Mucosa of descending colon (tissue), 3 donors: ENCODE results near the gene RPL7A. TPM values are rescaled to one million over a fixed set of nuclear protein-coding genes. Genes with fewer than 3 reads are reported as not detected.
"Not testable (repeated sequence)": the region's sequence is repeated elsewhere in the genome, so short reads cannot be mapped to it uniquely, and the experiment has no call there.

ENCODE experiments used
- ATAC-seq: fragments of 200-7000 bp; cut with Tn5 transposase; one replicate; pipeline ENCODE4 v1.9.1; 2020; ENCODE audit warnings: mild to moderate bottlenecking, moderate library complexity
- DNase-seq, 3 donors: peaks; one replicate each; pipeline ENCODE4 v3.0.0-alpha.2; 2020
- H3K36me3 ChIP-seq: fragments of 200-600 bp; one replicate; pipeline ENCODE4 v1.8.0; 2021; ENCODE audit warnings: low read depth, mild to moderate bottlenecking
- H3K4me1 ChIP-seq: fragments of 200-600 bp; one replicate; pipeline ENCODE4 v1.8.0; 2021; ENCODE audit warnings: low read depth, mild to moderate bottlenecking
- H3K4me3 ChIP-seq: fragments of 200-600 bp; one replicate; pipeline ENCODE4 v1.8.0; 2021; ENCODE audit warnings: mild to moderate bottlenecking
- H3K9me3 ChIP-seq: fragments of 200-600 bp; one replicate; pipeline ENCODE4 v1.8.0; 2021; ENCODE audit warnings: mild to moderate bottlenecking
- intact Hi-C, 2 donors: fragments of 100-400 bp; cut with DNase I in 1 of 2; cut with micrococcal nuclease in 1 of 2; formaldehyde crosslinking; loops; one replicate each; pipeline versions ENCODE4 v1.11.0 to v1.11.1; 2022; cut with DNase I, micrococcal nuclease
- total RNA-seq, 3 donors: library from RNA; stranded (reverse); fragmentation: NEBNext Ultra II Directional in 2 of 3; extraction: Animal tissue kit (Norgen Biotek cat#: 25700) in 2 of 3; gene quantifications; one replicate each; pipeline versions ENCODE4 v1.2.1 to v1.2.4, GENCODE V29; 2021 to 2023
- TF ChIP-seq, protein P1 (sequence below): fragments of 200-600 bp; IDR thresholded peaks from one replicate; pipeline ENCODE4 v1.8.0; 2022; ENCODE audit warnings: antibody characterized with exemption, mild to moderate bottlenecking
- donor health status: DM: no; HTN: no; CAD: no; lungs with moderate emphysema.
- donor health status: DM: no; HTN: no; CAD: no.
- donor health status: DM: no; HTN: yes; CAD: no.

RPL7A gene
- total RNA-seq, 3 donors from 2014 or later = 1,420 to 1,482 (median 1,457) TPM

DNA sequence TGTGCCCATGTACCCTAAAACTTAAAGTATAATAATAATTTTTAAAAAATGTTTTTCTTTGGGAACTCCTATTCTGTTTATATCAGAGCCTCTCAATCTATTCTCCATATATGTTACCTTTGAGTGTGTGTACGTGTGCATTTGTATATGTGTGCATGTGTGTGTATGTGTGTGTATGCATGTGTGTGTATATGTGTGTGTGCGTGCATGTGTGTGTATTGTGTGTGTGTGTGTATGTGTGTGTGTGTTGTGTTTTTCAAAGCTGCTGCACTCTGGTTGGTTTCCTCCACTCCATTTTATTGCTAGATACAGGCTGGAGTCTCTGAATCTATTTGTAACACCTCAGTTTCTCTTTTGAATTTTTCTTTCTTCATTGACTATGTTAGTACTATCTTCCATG lies 32.0 kb upstream of the RPL7A start:
- no peaks in the 10 kb centered on the region for H3K9me3 ChIP-seq
- H3K4me1 ChIP-seq = no peaks in the 10 kb centered on the region
- H3K36me3 ChIP-seq = no peaks in the 10 kb centered on the region
- intact Hi-C loops = no loop called here
- TF ChIP-seq, protein P1, sequence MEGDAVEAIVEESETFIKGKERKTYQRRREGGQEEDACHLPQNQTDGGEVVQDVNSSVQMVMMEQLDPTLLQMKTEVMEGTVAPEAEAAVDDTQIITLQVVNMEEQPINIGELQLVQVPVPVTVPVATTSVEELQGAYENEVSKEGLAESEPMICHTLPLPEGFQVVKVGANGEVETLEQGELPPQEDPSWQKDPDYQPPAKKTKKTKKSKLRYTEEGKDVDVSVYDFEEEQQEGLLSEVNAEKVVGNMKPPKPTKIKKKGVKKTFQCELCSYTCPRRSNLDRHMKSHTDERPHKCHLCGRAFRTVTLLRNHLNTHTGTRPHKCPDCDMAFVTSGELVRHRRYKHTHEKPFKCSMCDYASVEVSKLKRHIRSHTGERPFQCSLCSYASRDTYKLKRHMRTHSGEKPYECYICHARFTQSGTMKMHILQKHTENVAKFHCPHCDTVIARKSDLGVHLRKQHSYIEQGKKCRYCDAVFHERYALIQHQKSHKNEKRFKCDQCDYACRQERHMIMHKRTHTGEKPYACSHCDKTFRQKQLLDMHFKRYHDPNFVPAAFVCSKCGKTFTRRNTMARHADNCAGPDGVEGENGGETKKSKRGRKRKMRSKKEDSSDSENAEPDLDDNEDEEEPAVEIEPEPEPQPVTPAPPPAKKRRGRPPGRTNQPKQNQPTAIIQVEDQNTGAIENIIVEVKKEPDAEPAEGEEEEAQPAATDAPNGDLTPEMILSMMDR = no peak
- H3K4me3 ChIP-seq = no peak overlapping the region
- ATAC-seq (no peak), DNase-seq (no peak)

DNA sequence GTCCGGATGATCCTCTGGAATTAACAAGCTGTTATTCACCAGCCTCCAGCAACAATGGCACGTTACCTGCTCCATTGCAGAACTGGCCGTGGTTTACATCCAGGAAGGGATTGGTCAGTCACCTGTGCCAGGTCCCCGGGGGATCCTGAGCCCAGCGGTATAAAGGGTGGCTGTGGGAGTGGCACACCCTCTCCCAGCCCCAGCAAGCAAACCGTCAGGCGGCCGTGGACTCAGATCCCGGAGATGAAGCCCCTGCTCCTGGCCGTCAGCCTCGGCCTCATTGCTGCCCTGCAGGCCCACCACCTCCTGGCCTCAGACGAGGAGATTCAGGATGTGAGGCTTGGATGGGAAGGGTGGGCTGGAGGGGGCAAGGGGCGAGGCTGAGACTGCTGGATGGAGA lies 30.5 kb upstream of the RPL7A start:
- DNase-seq, H3K36me3 ChIP-seq, H3K9me3 ChIP-seq, ATAC-seq, H3K4me3 ChIP-seq, H3K4me1 ChIP-seq, intact Hi-C loops: not testable (repeated sequence)

DNA sequence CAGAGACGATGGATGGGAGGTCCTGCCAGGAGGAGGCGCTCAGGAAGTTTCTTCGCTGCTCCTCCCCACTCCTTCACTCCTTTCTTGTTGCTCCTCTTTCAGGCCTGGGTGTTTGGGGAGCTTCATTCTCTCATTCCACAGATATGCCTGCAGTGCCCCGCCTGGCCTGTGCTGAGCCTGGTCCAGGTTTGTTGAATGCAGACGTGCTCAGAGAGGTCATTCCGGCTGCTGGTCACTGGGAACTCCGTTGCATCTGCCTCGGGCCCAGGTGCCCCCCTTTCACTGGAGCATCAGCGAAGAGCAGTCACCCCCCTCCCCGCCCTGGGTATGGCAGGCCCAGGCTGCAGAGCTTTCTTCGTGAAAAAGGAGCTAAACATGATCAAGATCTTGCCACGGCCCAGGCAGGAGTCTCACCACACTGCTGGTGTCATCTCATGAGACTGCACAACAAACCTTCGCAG lies 27.6 kb upstream of the RPL7A start:
- H3K4me3 ChIP-seq = no peak overlapping the region
- intact Hi-C loops = loop anchor here in 1 of 2 donors (10.0 kb wide), 1 partner anchor 136 kb away; no protein-coding TSS in a partner anchor
- H3K4me1 ChIP-seq = no peaks in the 10 kb centered on the region
- DNase-seq (no peak), ATAC-seq (no peak)
- H3K36me3 ChIP-seq = no peaks in the 10 kb centered on the region
- TF ChIP-seq, protein P1 = no peak
- no peaks in the 10 kb centered on the region for H3K9me3 ChIP-seq

DNA sequence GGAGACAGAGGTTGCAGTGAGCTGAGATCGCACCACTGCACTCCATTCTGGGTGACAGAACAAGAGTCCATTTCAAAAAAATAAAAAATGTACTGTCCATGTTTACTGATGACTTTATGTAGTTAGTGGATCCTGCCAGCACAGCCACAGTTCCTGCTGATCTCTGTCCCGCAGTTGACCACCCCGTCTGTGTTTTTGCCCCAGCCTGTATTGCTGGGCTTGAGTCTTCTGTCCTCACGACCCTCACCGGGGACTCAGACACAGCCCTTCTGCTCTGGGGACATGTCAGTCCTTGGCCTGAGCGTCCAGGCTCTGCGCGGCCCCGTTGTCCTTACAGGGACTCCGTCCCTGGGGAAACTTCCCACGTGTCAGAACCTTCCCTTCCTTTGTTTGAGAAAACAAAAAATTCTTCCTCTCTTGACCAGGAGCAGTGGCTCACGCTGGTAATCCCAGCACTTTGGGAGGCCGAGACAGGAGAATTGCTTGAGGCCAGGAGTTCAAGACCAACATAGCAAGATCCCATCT lies 26.5 kb upstream of the RPL7A start:
- Histone ChIP-seq H3K36me3 (no peaks in the 10 kb centered on the region), H3K9me3 (no peaks in the 10 kb centered on the region), H3K4me3 (no peak overlapping the region), H3K4me1 (no peaks in the 10 kb centered on the region)
- intact Hi-C loops = loop anchor here in 1 of 2 donors (10.0 kb wide), 1 partner anchor 137 kb away; no protein-coding TSS in a partner anchor
- TF ChIP-seq, protein P1 = no peak
- DNase-seq = no peak
- ATAC-seq = no peak

DNA sequence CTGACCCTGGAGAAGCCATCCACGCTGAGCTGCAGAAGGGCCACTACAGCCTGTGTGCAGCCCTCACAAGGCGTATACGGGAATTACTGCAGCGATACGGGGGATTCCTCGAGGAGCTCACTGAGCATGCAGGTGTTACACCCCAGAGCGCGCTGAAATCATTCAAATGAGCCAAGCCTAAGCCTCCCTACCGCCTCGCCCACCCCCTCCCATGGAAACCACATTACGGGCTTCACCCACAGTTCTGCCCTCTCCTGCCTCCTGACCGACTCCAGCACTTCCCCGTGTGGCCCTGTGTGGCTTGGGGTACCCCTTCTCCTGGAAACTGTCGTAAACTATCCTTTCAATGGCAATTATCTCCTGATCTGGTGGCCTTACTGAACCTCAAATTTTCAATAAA lies 25.3 kb upstream of the RPL7A start:
- intact Hi-C loops = loop anchor here in 1 of 2 donors (10.0 kb wide), 1 partner anchor 138 kb away; no protein-coding TSS in a partner anchor
- no peak overlapping the region for H3K4me3 ChIP-seq
- TF ChIP-seq, protein P1 = no peak
- no peaks in the 10 kb centered on the region for H3K36me3 ChIP-seq
- ATAC-seq (no peak), DNase-seq (no peak)
- no peaks in the 10 kb centered on the region for H3K9me3 ChIP-seq
- no peaks in the 10 kb centered on the region for H3K4me1 ChIP-seq

DNA sequence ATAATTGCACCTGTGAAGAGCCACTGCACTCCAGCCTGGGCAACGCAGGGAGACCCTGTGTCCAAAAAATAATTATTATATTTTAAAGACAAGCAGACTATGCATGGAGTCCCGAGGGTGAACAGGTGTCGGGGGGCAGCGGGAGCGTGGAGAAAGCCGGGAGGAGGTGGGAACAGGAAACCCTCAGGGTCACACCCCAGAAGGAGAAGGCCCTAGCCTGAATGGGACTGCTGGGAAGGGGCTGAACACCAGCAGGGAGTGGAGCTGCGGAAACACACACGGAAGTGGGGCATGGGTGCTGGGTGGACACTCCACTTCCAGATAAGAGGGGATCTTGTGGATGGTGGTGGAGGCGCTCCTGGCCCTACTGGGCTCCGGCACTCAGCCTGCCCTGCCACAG lies 24.8 kb upstream of the RPL7A start:
- Histone ChIP-seq H3K36me3 (no peaks in the 10 kb centered on the region), H3K9me3 (no peaks in the 10 kb centered on the region), H3K4me1 (no peaks in the 10 kb centered on the region), H3K4me3 (no peak overlapping the region)
- DNase-seq = no peak
- no peak for ATAC-seq
- intact Hi-C loops = loop anchor here in 1 of 2 donors (10.0 kb wide), 1 partner anchor 138 kb away; no protein-coding TSS in a partner anchor
- TF ChIP-seq, protein P1 = no peak
